GM12875 (cell line): ENCODE results near the gene SGPP1.
A peak's percentile ranks its signal among the peaks of the same experiment; 100 is the strongest.
"Not testable (repeated sequence)": the region's sequence is repeated elsewhere in the genome, so short reads cannot be mapped to it uniquely, and the experiment has no call there.

ENCODE experiments used
- H3K4me3 ChIP-seq: one replicate; pipeline ENCODE4 v1.5.1; 2011; ENCODE audit warnings: low read depth, low read length, control low read depth
- TF ChIP-seq, protein P1 (sequence below): IDR thresholded peaks from 2 replicates; pipeline ENCODE4 v1.5.1; 2011; ENCODE audit warnings: low read depth, mild to moderate bottlenecking, control low read depth, inconsistent platforms, low read length, moderate library complexity, borderline replicate concordance; ENCODE audit not compliant: insufficient read depth

The SGPP1 gene

DNA sequence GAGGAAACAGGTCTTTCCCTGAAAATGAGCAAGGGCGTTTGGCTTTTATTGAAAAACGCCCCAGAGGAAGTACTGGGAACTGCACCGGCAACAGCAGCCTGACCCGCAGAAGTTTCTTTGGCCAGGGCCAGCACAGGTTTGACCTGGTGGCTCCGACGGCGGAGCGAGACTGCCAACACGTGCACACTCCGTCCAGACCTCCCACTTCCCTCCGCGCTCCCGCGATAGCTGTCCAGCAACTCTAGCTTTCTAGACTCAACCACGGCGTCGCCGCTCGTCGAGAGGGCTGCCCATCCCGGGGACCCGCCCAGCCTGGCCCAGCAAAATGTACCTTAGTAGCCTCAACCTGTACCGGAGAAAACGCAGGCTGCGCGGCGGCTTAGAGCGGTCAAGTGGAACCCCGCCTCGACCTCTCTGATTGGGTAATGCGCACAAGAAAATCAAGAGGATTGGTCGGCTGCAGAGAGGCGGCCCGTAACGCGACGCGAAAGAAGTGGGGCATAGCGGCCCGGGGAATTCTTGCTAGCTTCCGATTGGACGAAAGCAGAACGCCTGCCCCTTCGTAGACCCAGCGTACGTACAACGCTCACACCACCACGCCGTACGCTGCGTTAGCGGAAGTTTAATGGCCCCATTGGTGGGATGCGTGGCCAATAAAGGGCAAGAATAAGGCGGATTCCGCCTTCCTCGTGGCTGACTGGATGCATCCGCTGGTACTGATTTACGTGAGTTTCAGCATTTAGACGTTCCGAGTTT lies 86.2 kb downstream of the SGPP1 start, which contains the start of gene WDR89:
WDR89 (minus strand) TSS at position 399 of the 756 bp plus-strand sequence. CDS start 41,929 bp downstream, outside the sequence.
- TF ChIP-seq, protein P1, sequence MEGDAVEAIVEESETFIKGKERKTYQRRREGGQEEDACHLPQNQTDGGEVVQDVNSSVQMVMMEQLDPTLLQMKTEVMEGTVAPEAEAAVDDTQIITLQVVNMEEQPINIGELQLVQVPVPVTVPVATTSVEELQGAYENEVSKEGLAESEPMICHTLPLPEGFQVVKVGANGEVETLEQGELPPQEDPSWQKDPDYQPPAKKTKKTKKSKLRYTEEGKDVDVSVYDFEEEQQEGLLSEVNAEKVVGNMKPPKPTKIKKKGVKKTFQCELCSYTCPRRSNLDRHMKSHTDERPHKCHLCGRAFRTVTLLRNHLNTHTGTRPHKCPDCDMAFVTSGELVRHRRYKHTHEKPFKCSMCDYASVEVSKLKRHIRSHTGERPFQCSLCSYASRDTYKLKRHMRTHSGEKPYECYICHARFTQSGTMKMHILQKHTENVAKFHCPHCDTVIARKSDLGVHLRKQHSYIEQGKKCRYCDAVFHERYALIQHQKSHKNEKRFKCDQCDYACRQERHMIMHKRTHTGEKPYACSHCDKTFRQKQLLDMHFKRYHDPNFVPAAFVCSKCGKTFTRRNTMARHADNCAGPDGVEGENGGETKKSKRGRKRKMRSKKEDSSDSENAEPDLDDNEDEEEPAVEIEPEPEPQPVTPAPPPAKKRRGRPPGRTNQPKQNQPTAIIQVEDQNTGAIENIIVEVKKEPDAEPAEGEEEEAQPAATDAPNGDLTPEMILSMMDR = peak; percentile 78
- peak within 1 kb of the TSS; percentile 60 for H3K4me3 ChIP-seq

DNA sequence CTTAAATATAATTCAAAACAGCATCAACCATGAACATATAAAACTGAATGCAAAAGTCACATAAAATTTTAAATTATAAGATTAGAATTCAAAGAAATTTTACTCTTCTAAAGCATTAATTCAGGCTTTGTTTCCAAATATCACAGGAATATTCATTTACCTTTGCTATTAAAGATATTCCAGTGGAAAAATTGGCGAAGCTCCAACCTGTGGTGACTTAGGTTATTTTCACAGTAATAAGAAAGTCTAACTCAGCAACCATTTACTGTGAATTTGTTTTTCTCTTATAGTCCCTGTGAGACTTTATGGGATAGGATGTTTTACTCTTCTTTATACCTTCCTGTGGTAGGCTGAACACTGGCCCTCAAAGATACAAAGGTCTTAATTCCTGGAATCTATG lies 89.4 kb downstream of the SGPP1 start:
- TF ChIP-seq, protein P1 = no peak
- H3K4me3 ChIP-seq = no peak overlapping the region

DNA sequence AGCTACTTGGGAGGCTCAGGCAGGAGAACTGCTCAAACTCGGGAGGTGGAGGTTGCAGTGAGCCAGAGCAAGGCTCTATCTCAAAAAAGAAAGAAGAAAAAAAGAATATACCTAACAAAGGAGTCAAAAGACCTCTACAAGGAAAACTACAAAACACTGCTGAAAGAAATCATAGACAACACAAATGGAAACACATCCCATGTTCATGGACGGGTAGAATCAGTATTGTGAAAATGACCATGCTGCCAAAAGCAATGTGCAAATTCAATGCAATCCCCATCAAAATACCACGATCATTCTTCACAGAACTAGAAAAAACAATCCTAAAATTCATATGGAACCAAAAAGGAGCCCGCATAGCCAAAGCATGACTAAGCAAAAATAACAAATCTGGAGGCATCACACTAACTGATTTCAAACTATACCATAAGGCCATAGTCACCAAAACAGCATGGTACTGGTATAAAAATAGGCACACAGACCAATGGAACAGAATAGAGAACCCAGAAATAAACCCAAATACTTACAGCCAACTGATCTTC lies 91.7 kb downstream of the SGPP1 start:
- not testable (repeated sequence) for H3K4me3 ChIP-seq
